HUES48 (cell line): ENCODE measurements around the gene CLDN14.

Experiments used
- H3K27ac ChIP-seq: one replicate; pipeline ENCODE4 v1.7.0; 2013; ENCODE audit warnings: low read depth, low read length, inconsistent platforms
- H3K27me3 ChIP-seq: 2 replicates; pipeline ENCODE4 v1.6.1; 2013; ENCODE audit warnings: mild to moderate bottlenecking, low read length; ENCODE audit not compliant: control insufficient read depth, insufficient read depth
- H3K36me3 ChIP-seq: 2 replicates; pipeline ENCODE4 v1.6.1; 2013; ENCODE audit warnings: low read length; ENCODE audit not compliant: control insufficient read depth, insufficient read depth
- H3K4me1 ChIP-seq: 2 replicates; pipeline ENCODE4 v1.6.1; 2013; ENCODE audit warnings: mild to moderate bottlenecking, low read length; ENCODE audit not compliant: control insufficient read depth, insufficient read depth
- H3K4me3 ChIP-seq: 2 replicates; pipeline ENCODE4 v1.5.1; 2013; ENCODE audit warnings: mild to moderate bottlenecking, low read depth, low read length
- H3K9ac ChIP-seq: 2 replicates; pipeline ENCODE4 v1.6.1; 2013; ENCODE audit warnings: mild to moderate bottlenecking, low read depth, low read length, moderate library complexity
- H3K9me3 ChIP-seq: 2 replicates; pipeline ENCODE4 v1.6.1; 2013; ENCODE audit warnings: low read length; ENCODE audit not compliant: control insufficient read depth, insufficient read depth

CLDN14 gene

GRCh38 chr21:36499578-36500471 is 19.9 kb upstream of the CLDN14 start:
- H3K4me1 ChIP-seq, result no peaks in the 10 kb centered on the region
- H3K27ac ChIP-seq, result no peak overlapping the region

GRCh38 chr21:36494557-36494956 is 14.6 kb upstream of the CLDN14 start:
- Histone ChIP-seq H3K9me3 (no peaks in the 10 kb centered on the region), H3K27ac (no peak overlapping the region), H3K27me3 (no peaks in the 10 kb centered on the region), H3K9ac (no peak overlapping the region), H3K4me3 (no peak overlapping the region), H3K4me1 (no peaks in the 10 kb centered on the region), H3K36me3 (no peaks in the 10 kb centered on the region)

More at GRCh38 chr21:36499578-36500471, 19.9 kb upstream of the CLDN14 start:
- H3K9me3 ChIP-seq, result no peaks in the 10 kb centered on the region
- H3K4me3 ChIP-seq, result no peak overlapping the region
- no peaks in the 10 kb centered on the region for H3K27me3 ChIP-seq
- H3K36me3 ChIP-seq, result no peaks in the 10 kb centered on the region
- no peak overlapping the region for H3K9ac ChIP-seq

DNA sequence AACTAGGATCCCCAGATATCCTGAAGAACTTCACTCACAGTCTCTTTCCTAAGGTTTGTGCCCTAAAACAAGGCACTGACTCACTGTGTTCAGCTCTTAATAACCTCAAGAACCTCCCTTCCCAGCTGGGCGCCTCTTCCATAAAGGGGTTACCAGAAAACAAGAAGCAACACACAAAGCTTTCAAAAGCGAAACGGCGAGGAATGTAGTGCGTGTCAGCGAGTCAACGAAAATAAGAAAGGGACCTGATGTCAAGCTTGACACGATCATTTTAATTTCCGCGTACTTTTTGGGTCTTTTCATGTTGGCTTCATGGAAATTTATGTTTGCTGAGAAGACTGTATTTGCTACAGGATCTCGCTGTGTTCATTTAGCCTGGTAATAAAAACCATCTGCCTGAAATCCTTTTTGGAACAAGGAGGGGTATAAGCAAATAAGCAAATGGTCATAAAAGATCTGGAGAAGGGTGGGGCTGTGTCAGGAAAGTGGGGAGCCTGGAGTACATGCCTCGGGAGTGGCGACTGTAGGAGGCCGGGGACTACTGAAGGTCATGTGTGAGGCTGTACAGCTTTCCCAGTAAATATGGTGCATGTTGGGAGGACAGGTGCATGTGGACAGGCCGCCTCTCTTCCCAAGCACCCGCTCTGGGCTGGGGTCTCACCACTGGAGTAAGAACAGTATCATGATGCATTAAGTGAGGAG is 11.4 kb upstream of the CLDN14 start:
- H3K9me3 ChIP-seq, result no peaks in the 10 kb centered on the region
- H3K4me3 ChIP-seq, result no peak overlapping the region
- no peaks in the 10 kb centered on the region for H3K27me3 ChIP-seq
- H3K27ac ChIP-seq, result no peak overlapping the region
- H3K4me1 ChIP-seq, result no peaks in the 10 kb centered on the region
- H3K9ac ChIP-seq, result no peak overlapping the region
- no peaks in the 10 kb centered on the region for H3K36me3 ChIP-seq

GRCh38 chr21:36489776-36490165 is 9.8 kb upstream of the CLDN14 start:
- Histone ChIP-seq H3K36me3 (no peaks in the 10 kb centered on the region), H3K9ac (no peak overlapping the region), H3K4me1 (no peaks in the 10 kb centered on the region), H3K27ac (no peak overlapping the region), H3K4me3 (no peak overlapping the region), H3K9me3 (no peaks in the 10 kb centered on the region), H3K27me3 (no peaks in the 10 kb centered on the region)

DNA sequence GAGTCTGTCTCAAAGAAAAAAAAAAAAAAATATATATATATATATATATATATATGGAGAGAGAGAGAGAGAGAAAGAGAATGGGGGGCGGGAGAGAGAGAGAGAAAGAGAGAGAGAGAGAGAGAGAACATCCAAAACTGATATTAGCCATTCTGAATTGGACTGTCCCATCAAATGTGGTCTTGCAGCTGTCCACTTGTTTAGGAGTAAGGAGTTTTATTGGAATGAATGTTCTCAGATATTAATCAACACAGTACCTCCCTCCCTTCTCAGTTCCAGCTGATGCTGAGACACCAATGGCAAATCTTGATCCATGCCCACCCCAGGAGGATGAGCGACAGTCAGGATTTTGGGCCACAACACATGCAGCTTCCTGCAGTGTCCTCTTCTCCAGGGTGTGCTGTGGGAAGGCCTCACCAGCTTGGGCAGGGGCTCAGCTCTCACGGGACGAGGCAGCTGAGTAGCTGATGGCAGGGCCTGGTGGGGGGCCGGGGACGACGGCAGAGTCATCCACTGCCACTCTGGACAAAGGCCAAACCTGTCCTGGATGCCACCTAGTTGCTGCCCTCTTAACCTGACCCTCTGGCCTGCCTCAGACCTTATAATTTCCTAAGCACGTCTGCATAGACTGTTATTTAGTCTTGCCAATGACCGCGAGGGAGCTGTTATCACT is 9.3 kb upstream of the CLDN14 start:
- H3K9me3 ChIP-seq, result no peaks in the 10 kb centered on the region
- no peaks in the 10 kb centered on the region for H3K36me3 ChIP-seq
- no peak overlapping the region for H3K27ac ChIP-seq
- H3K27me3 ChIP-seq, result no peaks in the 10 kb centered on the region
- no peak overlapping the region for H3K9ac ChIP-seq
- no peak overlapping the region for H3K4me3 ChIP-seq
- H3K4me1 ChIP-seq, result no peaks in the 10 kb centered on the region

DNA sequence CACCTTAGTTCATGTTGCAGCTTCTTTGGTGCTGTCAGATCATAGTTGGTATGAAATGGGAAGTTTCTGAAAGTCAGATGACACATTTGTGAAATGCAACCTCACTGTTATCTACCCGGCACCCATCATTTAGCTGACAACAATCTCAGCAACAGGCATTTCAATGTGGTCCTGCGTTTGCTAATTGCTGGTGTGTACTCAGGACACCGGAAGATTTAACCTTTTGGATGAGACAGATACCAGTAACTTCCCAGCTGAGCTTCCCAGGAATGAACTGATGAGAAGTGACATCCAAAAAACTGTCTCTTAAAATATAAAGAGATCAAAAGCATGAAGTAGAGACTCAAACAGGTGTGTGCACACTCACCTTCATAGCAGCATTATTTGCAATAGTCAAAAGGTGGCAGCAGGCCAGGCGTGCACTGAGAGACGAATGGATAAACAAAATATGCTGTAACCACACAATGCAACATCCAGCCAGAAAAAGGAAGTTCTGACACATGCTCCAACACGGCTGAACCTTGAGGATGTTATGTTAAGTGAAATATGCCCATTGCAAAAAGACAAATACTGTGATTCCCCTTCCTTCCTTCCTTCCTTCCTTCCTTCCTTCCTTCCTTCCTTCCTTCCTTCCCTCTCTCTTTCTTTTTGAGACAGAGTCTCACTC is 7.9 kb upstream of the CLDN14 start:
- Histone ChIP-seq H3K4me3 (no peak overlapping the region), H3K27me3 (no peaks in the 10 kb centered on the region), H3K4me1 (no peaks in the 10 kb centered on the region), H3K36me3 (no peaks in the 10 kb centered on the region), H3K27ac (no peak overlapping the region), H3K9me3 (no peaks in the 10 kb centered on the region), H3K9ac (no peak overlapping the region)

DNA sequence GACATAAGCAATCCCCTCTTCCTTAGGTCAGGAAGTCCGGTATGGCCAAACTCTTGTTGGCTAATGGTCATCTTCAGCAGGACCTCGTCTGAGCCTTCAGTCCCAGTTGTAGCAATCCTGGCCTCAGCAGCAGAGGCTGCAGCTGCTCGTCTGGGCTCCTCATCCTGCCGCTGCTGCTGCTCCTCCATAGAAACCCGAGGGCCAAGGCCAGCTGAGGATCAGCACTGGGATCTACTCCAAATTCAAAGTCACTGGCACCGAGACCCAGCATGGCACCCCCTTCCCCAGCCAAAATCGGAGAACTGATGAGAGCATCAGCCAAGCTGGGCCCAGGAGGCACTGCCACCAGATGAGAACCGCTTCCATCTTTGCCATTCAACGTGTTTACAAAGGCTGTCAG is 6.3 kb upstream of the CLDN14 start:
- Histone ChIP-seq H3K27me3 (no peaks in the 10 kb centered on the region), H3K4me1 (no peaks in the 10 kb centered on the region), H3K9me3 (no peaks in the 10 kb centered on the region), H3K36me3 (no peaks in the 10 kb centered on the region), H3K27ac (no peak overlapping the region), H3K4me3 (no peak overlapping the region), H3K9ac (no peak overlapping the region)

GRCh38 chr21:36485476-36485875 is 5.6 kb upstream of the CLDN14 start:
- H3K27ac ChIP-seq, result no peak overlapping the region
- no peaks in the 10 kb centered on the region for H3K9me3 ChIP-seq
- no peaks in the 10 kb centered on the region for H3K36me3 ChIP-seq
- H3K4me1 ChIP-seq, result no peaks in the 10 kb centered on the region
- no peak overlapping the region for H3K9ac ChIP-seq
- no peaks in the 10 kb centered on the region for H3K27me3 ChIP-seq
- H3K4me3 ChIP-seq, result no peak overlapping the region

DNA sequence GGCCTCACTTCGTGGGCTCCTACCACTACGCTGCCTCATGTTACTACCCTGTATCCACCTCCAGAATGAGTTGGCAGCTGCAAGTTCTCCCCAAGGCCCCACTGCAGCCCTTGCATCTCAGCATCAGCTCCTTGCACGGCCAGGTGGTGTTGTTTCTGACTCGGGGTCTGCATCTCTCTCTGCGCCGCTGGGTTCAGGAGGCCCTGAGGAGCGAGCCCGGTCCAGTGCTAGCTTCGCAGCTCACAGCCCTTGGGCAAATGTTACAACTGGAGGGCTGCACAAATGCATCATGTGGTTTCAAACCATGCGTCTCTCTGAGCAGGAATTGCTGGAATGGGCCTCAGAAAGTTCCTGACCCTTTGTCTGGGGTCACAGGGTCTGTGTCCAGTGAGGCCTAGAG is 3.2 kb upstream of the CLDN14 start:
- Histone ChIP-seq H3K4me1 (no peaks in the 10 kb centered on the region), H3K9ac (no peak overlapping the region), H3K27ac (no peak overlapping the region), H3K36me3 (no peaks in the 10 kb centered on the region), H3K9me3 (no peaks in the 10 kb centered on the region), H3K4me3 (no peak overlapping the region), H3K27me3 (no peaks in the 10 kb centered on the region)

DNA sequence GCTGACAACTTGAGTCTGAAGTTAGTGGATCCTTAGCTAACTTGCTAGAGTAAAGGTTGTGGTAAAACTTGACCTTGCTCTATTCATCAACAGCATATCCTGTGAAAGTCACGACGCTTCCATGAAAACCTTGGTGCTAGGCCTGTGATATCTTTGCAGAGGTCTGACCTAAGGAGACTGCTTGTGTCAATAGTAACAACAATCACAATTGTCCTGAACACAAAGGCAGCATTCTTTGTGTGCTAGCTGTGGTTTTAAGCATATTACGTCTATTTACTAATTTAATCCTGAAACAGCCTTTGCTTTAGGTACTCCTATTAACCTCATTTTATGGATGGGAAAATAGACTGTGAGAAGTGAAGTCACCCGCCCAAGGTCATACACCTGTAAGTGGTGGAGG is 2.8 kb upstream of the CLDN14 start:
- Histone ChIP-seq H3K4me1 (no peaks in the 10 kb centered on the region), H3K27ac (no peak overlapping the region)

More for the DNA sequence above, 2.8 kb upstream of the CLDN14 start:
- H3K9ac ChIP-seq, result no peak overlapping the region
- H3K9me3 ChIP-seq, result no peaks in the 10 kb centered on the region
- H3K27me3 ChIP-seq, result no peaks in the 10 kb centered on the region
- H3K36me3 ChIP-seq, result no peaks in the 10 kb centered on the region
- no peak overlapping the region for H3K4me3 ChIP-seq
